Sigmoid colon (tissue), 7 donors: ENCODE results near the gene CNTN5. TPM values are rescaled to one million over a fixed set of nuclear protein-coding genes. Genes with fewer than 3 reads are reported as not detected.

Source experiments
- DNase-seq: peaks from one replicate; pipeline ENCODE4 v3.0.0-alpha.2; 2019
- H3K27ac ChIP-seq, 4 donors: fragments of 200-600 bp; sonication (generic); one replicate each; pipeline ENCODE4 v1.5.1; 2016 to 2019; ENCODE audit warnings: mild to moderate bottlenecking in 1 of 4
- H3K27me3 ChIP-seq, 3 donors: fragments of 200-600 bp; sonication (generic); one replicate each; pipeline ENCODE4 v1.5.1; 2019; ENCODE audit warnings: mild to moderate bottlenecking in 1 of 3
- H3K36me3 ChIP-seq, 4 donors: fragments of 200-600 bp; sonication (generic); one replicate each; pipeline ENCODE4 v1.5.1; 2016 to 2019
- H3K4me1 ChIP-seq, 4 donors: fragments of 200-600 bp; sonication (generic); one replicate each; pipeline ENCODE4 v1.5.1; 2017 to 2019
- H3K4me3 ChIP-seq, 4 donors: fragments of 200-600 bp; sonication (generic); one replicate each; pipeline ENCODE4 v1.5.1; 2017 to 2019; ENCODE audit warnings: mild to moderate bottlenecking in 2 of 4, moderate library complexity in 1 of 4
- H3K9me3 ChIP-seq, 4 donors: fragments of 200-600 bp in 3 of 4; sonication (generic) in 3 of 4; one replicate each; pipeline versions ENCODE4 v1.5.1 to v1.6.1; 2013 to 2019
- EP300 ChIP-seq, 4 donors: sonication (generic); formaldehyde crosslinking; IDR thresholded peaks; one replicate each; pipeline ENCODE4 v1.6.1; 2017; ENCODE audit warnings: antibody characterized with exemption in 4 of 4
- POLR2A ChIP-seq, 2 donors: fragments of 450-650 bp; IDR thresholded peaks; one replicate each; pipeline ENCODE4 v1.6.1; 2016; ENCODE audit warnings: antibody characterized with exemption in 2 of 2, mild to moderate bottlenecking in 2 of 2, moderate library complexity in 2 of 2
- POLR2AphosphoS5 ChIP-seq, 4 donors: sonication (generic); formaldehyde crosslinking; IDR thresholded peaks; one replicate each; pipeline ENCODE4 v1.6.1; 2017; ENCODE audit warnings: antibody characterized with exemption in 4 of 4
- WGBS, 2 donors: extraction: QIAGEN DNeasy Blood & Tissue Kit; methylation state at CpG; one replicate each; pipeline ENCODE4 v1.1.7; 2013; 5-methylcytosine and 5-hydroxymethylcytosine counted together
- intact Hi-C: fragments of 100-400 bp; cut with DNase I; formaldehyde crosslinking; loops from one replicate; pipeline ENCODE4 v1.15.1; 2023
- polyA plus RNA-seq, 3 donors: library from polyadenylated mRNA; stranded (reverse); fragments of 200-250 nt; gene quantifications; one replicate each; pipeline ENCODE4 v1.2.3, GENCODE V29; 2013
- total RNA-seq, 4 donors: library from RNA; depleted of rRNA; stranded (reverse); fragments of >200 nt; gene quantifications; one replicate each; pipeline ENCODE4 v1.1.0, GENCODE V29; 2016
- TF ChIP-seq, protein P1 (sequence below), 4 experiments: fragments of 450-650 bp in 3 of 4; fragments of 200-600 bp in 1 of 4; IDR thresholded peaks; one replicate each; pipeline ENCODE4 v1.5.1; 2016 to 2019; ENCODE audit warnings: antibody characterized with exemption in 4 of 4, mild to moderate bottlenecking in 3 of 4, moderate library complexity in 2 of 4
- donor health status: healthy with polysubstance abuse.
- donor health status: Bipolar disorder and iron deficiency.
- donor health status: healthy.

Gene CNTN5
- total and polyA plus RNA-seq, 7 donors = 0.13 to 0.36 (median 0.16) TPM; not detected in 2

GRCh38 chr11:99501655-99502054 lies 480.9 kb downstream of the CNTN5 start:
- Histone ChIP-seq H3K9me3 (no peaks in the 10 kb centered on the region), H3K4me3 (no peak overlapping the region), H3K27ac (no peak overlapping the region), H3K36me3 (no peaks in the 10 kb centered on the region), H3K4me1 (no peaks in the 10 kb centered on the region), H3K27me3 (no peaks in the 10 kb centered on the region)
- DNase-seq = no peak
- intact Hi-C loops = no loop called here
- WGBS, 2 donors = 77 to 89% methylated on average over 2 of the region's 2 CpGs
- no peak for TF ChIP-seq POLR2AphosphoS5 (IDR thresholded peaks at IDR 0.05)
- TF ChIP-seq, protein P1, sequence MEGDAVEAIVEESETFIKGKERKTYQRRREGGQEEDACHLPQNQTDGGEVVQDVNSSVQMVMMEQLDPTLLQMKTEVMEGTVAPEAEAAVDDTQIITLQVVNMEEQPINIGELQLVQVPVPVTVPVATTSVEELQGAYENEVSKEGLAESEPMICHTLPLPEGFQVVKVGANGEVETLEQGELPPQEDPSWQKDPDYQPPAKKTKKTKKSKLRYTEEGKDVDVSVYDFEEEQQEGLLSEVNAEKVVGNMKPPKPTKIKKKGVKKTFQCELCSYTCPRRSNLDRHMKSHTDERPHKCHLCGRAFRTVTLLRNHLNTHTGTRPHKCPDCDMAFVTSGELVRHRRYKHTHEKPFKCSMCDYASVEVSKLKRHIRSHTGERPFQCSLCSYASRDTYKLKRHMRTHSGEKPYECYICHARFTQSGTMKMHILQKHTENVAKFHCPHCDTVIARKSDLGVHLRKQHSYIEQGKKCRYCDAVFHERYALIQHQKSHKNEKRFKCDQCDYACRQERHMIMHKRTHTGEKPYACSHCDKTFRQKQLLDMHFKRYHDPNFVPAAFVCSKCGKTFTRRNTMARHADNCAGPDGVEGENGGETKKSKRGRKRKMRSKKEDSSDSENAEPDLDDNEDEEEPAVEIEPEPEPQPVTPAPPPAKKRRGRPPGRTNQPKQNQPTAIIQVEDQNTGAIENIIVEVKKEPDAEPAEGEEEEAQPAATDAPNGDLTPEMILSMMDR (IDR thresholded peaks at IDR 0.05) = no peak
- TF ChIP-seq EP300 (IDR thresholded peaks at IDR 0.05) = no peak
- no peak for TF ChIP-seq POLR2A (IDR thresholded peaks at IDR 0.05)

DNA sequence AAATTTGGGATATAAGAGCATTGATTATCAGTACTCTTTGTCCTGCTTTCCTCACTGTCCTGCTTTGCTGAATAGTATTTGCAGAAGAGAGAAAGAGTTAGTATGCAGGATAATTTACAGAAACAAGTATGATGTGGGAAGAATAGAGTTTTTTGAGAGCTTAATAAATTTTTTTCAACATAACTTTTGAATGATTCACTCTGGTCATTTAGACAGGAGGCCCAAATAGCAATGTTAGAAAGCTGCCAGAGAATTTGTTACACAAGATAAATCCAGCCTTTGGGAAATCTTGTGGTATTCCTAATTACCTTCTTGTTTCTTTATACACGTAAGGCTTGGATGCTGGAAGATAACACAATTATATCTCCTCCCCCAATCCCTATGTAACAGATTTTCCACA lies 484.6 kb downstream of the CNTN5 start:
- Histone ChIP-seq H3K9me3 (no peaks in the 10 kb centered on the region), H3K36me3 (no peaks in the 10 kb centered on the region), H3K4me1 (no peaks in the 10 kb centered on the region), H3K4me3 (no peak overlapping the region), H3K27me3 (no peaks in the 10 kb centered on the region), H3K27ac (no peak overlapping the region)
- DNase-seq = no peak
- TF ChIP-seq EP300 (IDR thresholded peaks at IDR 0.05) = no peak
- TF ChIP-seq, protein P1 (IDR thresholded peaks at IDR 0.05) = no peak
- no peak for TF ChIP-seq POLR2AphosphoS5 (IDR thresholded peaks at IDR 0.05)
- no peak for TF ChIP-seq POLR2A (IDR thresholded peaks at IDR 0.05)
- 74 to 83% methylated on average over 1 of the region's 1 CpG for WGBS, 2 donors
- intact Hi-C loops = no loop called here

DNA sequence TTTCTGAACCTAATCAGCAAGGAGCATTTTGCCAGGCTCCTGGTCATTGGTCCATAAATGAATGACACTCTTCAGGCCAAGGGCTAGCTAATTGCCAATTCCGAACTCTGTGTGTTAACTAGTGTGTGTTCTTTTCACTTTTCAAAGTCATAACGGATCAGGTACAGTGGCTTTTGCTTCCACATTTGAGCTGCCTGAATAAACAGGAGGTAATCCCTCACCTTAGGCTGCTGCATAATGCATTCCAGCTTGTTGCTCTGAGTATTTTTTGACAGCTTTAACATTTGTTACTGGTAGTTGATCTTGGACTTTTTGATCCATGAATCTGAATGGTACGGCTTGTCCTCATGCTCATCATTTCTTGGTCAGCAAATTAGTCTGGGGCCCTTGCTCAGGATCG lies 485.1 kb downstream of the CNTN5 start:
- Histone ChIP-seq H3K9me3 (no peaks in the 10 kb centered on the region), H3K27me3 (no peaks in the 10 kb centered on the region), H3K4me1 (no peaks in the 10 kb centered on the region), H3K4me3 (no peak overlapping the region), H3K36me3 (no peaks in the 10 kb centered on the region), H3K27ac (no peak overlapping the region)
- intact Hi-C loops = no loop called here
- 84 to 87% methylated on average over 4 of the region's 4 CpGs for WGBS, 2 donors
- DNase-seq = no peak
- no peak for TF ChIP-seq POLR2A (IDR thresholded peaks at IDR 0.05)
- TF ChIP-seq, protein P1 (IDR thresholded peaks at IDR 0.05) = no peak
- no peak for TF ChIP-seq POLR2AphosphoS5 (IDR thresholded peaks at IDR 0.05)
- TF ChIP-seq EP300 (IDR thresholded peaks at IDR 0.05) = no peak

DNA sequence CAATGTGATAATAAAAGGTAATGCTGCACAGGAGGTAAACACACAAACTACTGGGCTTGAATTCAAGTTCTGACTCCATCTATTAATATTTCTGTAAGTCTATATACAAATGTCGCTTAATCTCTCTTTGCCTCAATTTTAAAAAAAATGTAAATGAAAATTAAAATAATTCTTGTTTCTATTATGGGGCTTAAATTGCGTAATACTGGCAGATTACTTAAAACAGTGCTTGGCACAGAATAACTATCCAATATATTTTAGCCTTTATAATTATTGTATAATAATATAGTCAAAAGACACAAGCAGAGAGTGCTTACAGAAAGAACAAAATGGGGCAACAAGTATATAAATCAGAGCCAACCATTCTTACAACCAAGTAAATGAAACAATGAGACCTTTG lies 489.1 kb downstream of the CNTN5 start:
- H3K27ac ChIP-seq = no peak overlapping the region
- H3K4me3 ChIP-seq = no peak overlapping the region
- intact Hi-C loops = no loop called here
- H3K36me3 ChIP-seq = no peaks in the 10 kb centered on the region
- no peaks in the 10 kb centered on the region for H3K9me3 ChIP-seq
- H3K4me1 ChIP-seq = no peaks in the 10 kb centered on the region
- no peak for TF ChIP-seq POLR2A (IDR thresholded peaks at IDR 0.05)
- no peak for TF ChIP-seq EP300 (IDR thresholded peaks at IDR 0.05)
- no peak for TF ChIP-seq POLR2AphosphoS5 (IDR thresholded peaks at IDR 0.05)
- TF ChIP-seq, protein P1 (IDR thresholded peaks at IDR 0.05) = no peak
- WGBS, 2 donors = 55 to 86% methylated on average over 2 of the region's 2 CpGs
- no peaks in the 10 kb centered on the region for H3K27me3 ChIP-seq
- DNase-seq = no peak

GRCh38 chr11:99513368-99513767 lies 492.6 kb downstream of the CNTN5 start:
- no peak for DNase-seq
- WGBS, 2 donors = 85 to 90% methylated on average over 2 of the region's 2 CpGs
- no peak overlapping the region for H3K27ac ChIP-seq
- no peaks in the 10 kb centered on the region for H3K4me1 ChIP-seq
- no peaks in the 10 kb centered on the region for H3K36me3 ChIP-seq
- H3K4me3 ChIP-seq = no peak overlapping the region
- no peaks in the 10 kb centered on the region for H3K27me3 ChIP-seq
- TF ChIP-seq EP300 (IDR thresholded peaks at IDR 0.05) (no peak), POLR2A (IDR thresholded peaks at IDR 0.05) (no peak), POLR2AphosphoS5 (IDR thresholded peaks at IDR 0.05) (no peak)
- TF ChIP-seq, protein P1 (IDR thresholded peaks at IDR 0.05) = no peak
- no peaks in the 10 kb centered on the region for H3K9me3 ChIP-seq
- intact Hi-C loops = no loop called here
